Right cardiac atrium (tissue), 5 donors: ENCODE results near the gene PUM1. TPM values are rescaled to one million over a fixed set of nuclear protein-coding genes. Genes with fewer than 3 reads are reported as not detected.
"Not testable (repeated sequence)": the region's sequence is repeated elsewhere in the genome, so short reads cannot be mapped to it uniquely, and the experiment has no call there.

Experiments used
- ATAC-seq, 2 donors: fragments of 200-7000 bp; cut with Tn5 transposase; one replicate each; pipeline versions ENCODE4 v1.8.0 to v1.9.1; 2020; ENCODE audit warnings: moderate library complexity in 2 of 2, mild to moderate bottlenecking in 1 of 2
- DNase-seq, 3 donors: peaks; one replicate each; pipeline ENCODE4 v3.0.0-alpha.2; 2020
- H3K27ac ChIP-seq: one replicate; pipeline ENCODE4 v1.5.1; 2013; ENCODE audit warnings: mild to moderate bottlenecking, low read length, control low read depth, moderate library complexity
- H3K27me3 ChIP-seq: one replicate; pipeline ENCODE4 v1.6.1; 2013; ENCODE audit not compliant: control insufficient read depth, insufficient read depth
- H3K4me1 ChIP-seq: one replicate; pipeline ENCODE4 v1.6.1; 2013; ENCODE audit warnings: low read length; ENCODE audit not compliant: control insufficient read depth, insufficient read depth
- H3K4me3 ChIP-seq: one replicate; pipeline ENCODE4 v1.5.1; 2013; ENCODE audit warnings: low read length, control low read depth
- H3K9me3 ChIP-seq: one replicate; pipeline ENCODE4 v1.6.1; 2013; ENCODE audit warnings: low read length; ENCODE audit not compliant: control insufficient read depth
- WGBS: extraction: QIAGEN DNeasy Blood & Tissue Kit; methylation state at CpG from one replicate; pipeline ENCODE4 v1.1.7; 2013; 5-methylcytosine and 5-hydroxymethylcytosine counted together
- intact Hi-C, 4 donors: fragments of 100-400 bp; cut with DNase I; formaldehyde crosslinking; loops; one replicate each; pipeline versions ENCODE4 v1.11.0 to v1.14.0; 2022 to 2023
- polyA plus RNA-seq: library from polyadenylated mRNA; stranded (reverse); fragments of 200-250 nt; gene quantifications from one replicate; pipeline ENCODE4 v1.2.3, GENCODE V29; 2013
- total RNA-seq, 4 donors: library from RNA; stranded (reverse); fragmentation: NEBNext Ultra II Directional; extraction: Animal tissue kit (Norgen Biotek cat#: 25700); gene quantifications; one replicate each; pipeline ENCODE4 v1.2.1, GENCODE V29; 2021
- donor health status: healthy with polysubstance abuse.
- donor health status: DM: no; HTN: yes; CAD: no.
- donor health status: DM: no; HTN: no; CAD: no.
- donor health status: DM: no; HTN: yes; CAD: no; lungs with severe emphysema.
- donor health status: DM: yes; HTN: yes; CAD: no.

PUM1 gene
- total and polyA plus RNA-seq, 5 donors = 21.2 to 77.2 (median 76.9) TPM

- not testable (repeated sequence) for ATAC-seq, H3K27me3 ChIP-seq, DNase-seq, H3K27ac ChIP-seq, H3K4me3 ChIP-seq, H3K4me1 ChIP-seq, H3K9me3 ChIP-seq
- 91% methylated on average over 4 of the region's 4 CpGs for WGBS
- intact Hi-C loops = loop anchor here in 1 of 4 donors (10.0 kb wide), 1 partner anchor 72 kb away; no protein-coding TSS in a partner anchor
Observed at GRCh38 chr1:30972349-30972748, 93.2 kb downstream of the PUM1 start.

- H3K27me3 ChIP-seq = no peaks in the 10 kb centered on the region
- ATAC-seq = no peak
- intact Hi-C loops = loop anchor here in 1 of 4 donors (10.0 kb wide), 1 partner anchor 73 kb away; no protein-coding TSS in a partner anchor
- no peak overlapping the region for H3K4me3 ChIP-seq
- H3K4me1 ChIP-seq = peaks cover 2% of the 10 kb centered on the region
- 78% methylated on average over 2 of the region's 2 CpGs for WGBS
- DNase-seq = no peak
- no peak overlapping the region for H3K27ac ChIP-seq
- H3K9me3 ChIP-seq = no peaks in the 10 kb centered on the region
Observed at GRCh38 chr1:30971496-30971895, 94.0 kb downstream of the PUM1 start.

- Histone ChIP-seq H3K27me3 (no peaks in the 10 kb centered on the region), H3K4me1 (peaks cover 5% of the 10 kb centered on the region), H3K4me3 (no peak overlapping the region), H3K27ac (no peak overlapping the region), H3K9me3 (no peaks in the 10 kb centered on the region)
- intact Hi-C loops = loop anchor here in 1 of 4 donors (10.0 kb wide), 1 partner anchor 75 kb away; no protein-coding TSS in a partner anchor
- no peak for DNase-seq
- ATAC-seq = no peak
Observed at GRCh38 chr1:30969903-30970302, 95.6 kb downstream of the PUM1 start.

- no peak overlapping the region for H3K27ac ChIP-seq
- no peak overlapping the region for H3K4me3 ChIP-seq
- H3K9me3 ChIP-seq = no peaks in the 10 kb centered on the region
- DNase-seq (no peak), ATAC-seq (no peak)
- WGBS = 81% methylated on average over 8 of the region's 8 CpGs
- no peaks in the 10 kb centered on the region for H3K27me3 ChIP-seq
- intact Hi-C loops = no loop called here
- peaks cover 8% of the 10 kb centered on the region for H3K4me1 ChIP-seq
Observed at GRCh38 chr1:30968220-30968971, 97.1 kb downstream of the PUM1 start.

GRCh38 chr1:30966690-30967369, 98.7 kb downstream of the PUM1 start:
- intact Hi-C loops = no loop called here
- WGBS = 66% methylated on average over 8 of the region's 8 CpGs
- ATAC-seq (peak; percentile 27 to 55), DNase-seq (no peak)
- peaks cover 8% of the 10 kb centered on the region for H3K4me1 ChIP-seq
- H3K4me3 ChIP-seq = no peak overlapping the region
- peak overlapping the region; percentile 66 for H3K27ac ChIP-seq
- no peaks in the 10 kb centered on the region for H3K9me3 ChIP-seq
- no peaks in the 10 kb centered on the region for H3K27me3 ChIP-seq

GRCh38 chr1:30965924-30966599, 99.5 kb downstream of the PUM1 start:
- Histone ChIP-seq H3K27ac (peak overlapping the region; percentile 1), H3K4me3 (no peak overlapping the region), H3K27me3 (no peaks in the 10 kb centered on the region), H3K4me1 (peaks cover 8% of the 10 kb centered on the region), H3K9me3 (no peaks in the 10 kb centered on the region)
- DNase-seq = peak in 1 of 3 donors; percentile 66
- WGBS = 48% methylated on average over 8 of the region's 8 CpGs
- intact Hi-C loops = no loop called here
- peak; percentile 15 to 57 for ATAC-seq

GRCh38 chr1:30964706-30965105, 100.8 kb downstream of the PUM1 start:
- ATAC-seq = peak; percentile 44 to 60
- intact Hi-C loops = no loop called here
- no peaks in the 10 kb centered on the region for H3K27me3 ChIP-seq
- H3K27ac ChIP-seq = peak overlapping the region; percentile 22
- H3K4me3 ChIP-seq = no peak overlapping the region
- 34% methylated on average over 7 of the region's 7 CpGs for WGBS
- peak in 2 of 3 donors; percentile 24 to 63 for DNase-seq
- H3K9me3 ChIP-seq = no peaks in the 10 kb centered on the region
- H3K4me1 ChIP-seq = peaks cover 8% of the 10 kb centered on the region

- no peak for DNase-seq
- 65% methylated on average over 6 of the region's 6 CpGs for WGBS
- peaks cover 8% of the 10 kb centered on the region for H3K4me1 ChIP-seq
- H3K27ac ChIP-seq = no peak overlapping the region
- ATAC-seq = no peak
- no peaks in the 10 kb centered on the region for H3K27me3 ChIP-seq
- no peak overlapping the region for H3K4me3 ChIP-seq
- H3K9me3 ChIP-seq = no peaks in the 10 kb centered on the region
- intact Hi-C loops = no loop called here
Observed at GRCh38 chr1:30962609-30963508, 102.7 kb downstream of the PUM1 start.

GRCh38 chr1:30957560-30958222, 107.8 kb downstream of the PUM1 start:
- Histone ChIP-seq H3K4me3 (no peak overlapping the region), H3K4me1 (no peaks in the 10 kb centered on the region), H3K9me3 (no peaks in the 10 kb centered on the region), H3K27me3 (no peaks in the 10 kb centered on the region), H3K27ac (no peak overlapping the region)
- intact Hi-C loops = no loop called here
- DNase-seq (no peak), ATAC-seq (no peak)
- 89% methylated on average over 4 of the region's 4 CpGs for WGBS

GRCh38 chr1:30955448-30956015, 110.0 kb downstream of the PUM1 start:
- Histone ChIP-seq H3K27ac (no peak overlapping the region), H3K27me3 (no peaks in the 10 kb centered on the region), H3K9me3 (no peaks in the 10 kb centered on the region), H3K4me3 (no peak overlapping the region), H3K4me1 (no peaks in the 10 kb centered on the region)
- intact Hi-C loops = no loop called here
- no peak for ATAC-seq
- WGBS = 36% methylated on average over 1 of the region's 1 CpG
- DNase-seq = no peak
